ENCODE measurements around the gene RGL1.

RGL1 gene

DNA sequence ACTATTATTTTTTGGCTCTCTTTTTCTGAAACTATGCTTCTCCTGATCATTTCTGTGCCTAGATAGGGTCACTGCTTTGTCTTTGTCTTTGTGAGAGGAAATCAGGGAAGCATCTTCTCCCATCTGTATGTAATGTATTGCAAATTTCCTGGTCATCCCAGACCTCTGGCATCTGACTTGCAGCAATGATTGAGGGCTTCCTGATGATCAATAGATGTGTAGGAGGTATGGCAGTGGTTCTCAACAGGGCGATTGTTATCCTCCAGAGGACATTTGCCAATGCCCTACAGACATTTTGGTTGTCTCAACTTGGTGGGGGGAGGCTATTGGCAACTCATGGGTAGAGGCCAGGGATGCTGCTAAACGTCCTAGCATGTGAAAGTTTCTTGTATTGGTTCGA, 64.7 kb downstream of the RGL1 start:
- TF ChIP-seq, protein P1, sequence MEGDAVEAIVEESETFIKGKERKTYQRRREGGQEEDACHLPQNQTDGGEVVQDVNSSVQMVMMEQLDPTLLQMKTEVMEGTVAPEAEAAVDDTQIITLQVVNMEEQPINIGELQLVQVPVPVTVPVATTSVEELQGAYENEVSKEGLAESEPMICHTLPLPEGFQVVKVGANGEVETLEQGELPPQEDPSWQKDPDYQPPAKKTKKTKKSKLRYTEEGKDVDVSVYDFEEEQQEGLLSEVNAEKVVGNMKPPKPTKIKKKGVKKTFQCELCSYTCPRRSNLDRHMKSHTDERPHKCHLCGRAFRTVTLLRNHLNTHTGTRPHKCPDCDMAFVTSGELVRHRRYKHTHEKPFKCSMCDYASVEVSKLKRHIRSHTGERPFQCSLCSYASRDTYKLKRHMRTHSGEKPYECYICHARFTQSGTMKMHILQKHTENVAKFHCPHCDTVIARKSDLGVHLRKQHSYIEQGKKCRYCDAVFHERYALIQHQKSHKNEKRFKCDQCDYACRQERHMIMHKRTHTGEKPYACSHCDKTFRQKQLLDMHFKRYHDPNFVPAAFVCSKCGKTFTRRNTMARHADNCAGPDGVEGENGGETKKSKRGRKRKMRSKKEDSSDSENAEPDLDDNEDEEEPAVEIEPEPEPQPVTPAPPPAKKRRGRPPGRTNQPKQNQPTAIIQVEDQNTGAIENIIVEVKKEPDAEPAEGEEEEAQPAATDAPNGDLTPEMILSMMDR (IDR thresholded peaks at IDR 0.05; ENCODE audit: low read depth, low read length, missing control alignments), result no peak
- in situ Hi-C loops (cut with HindIII; ENCODE audit: low pct_ligation_motif_present, low sequenced_read_pairs), result no loop called here

DNA sequence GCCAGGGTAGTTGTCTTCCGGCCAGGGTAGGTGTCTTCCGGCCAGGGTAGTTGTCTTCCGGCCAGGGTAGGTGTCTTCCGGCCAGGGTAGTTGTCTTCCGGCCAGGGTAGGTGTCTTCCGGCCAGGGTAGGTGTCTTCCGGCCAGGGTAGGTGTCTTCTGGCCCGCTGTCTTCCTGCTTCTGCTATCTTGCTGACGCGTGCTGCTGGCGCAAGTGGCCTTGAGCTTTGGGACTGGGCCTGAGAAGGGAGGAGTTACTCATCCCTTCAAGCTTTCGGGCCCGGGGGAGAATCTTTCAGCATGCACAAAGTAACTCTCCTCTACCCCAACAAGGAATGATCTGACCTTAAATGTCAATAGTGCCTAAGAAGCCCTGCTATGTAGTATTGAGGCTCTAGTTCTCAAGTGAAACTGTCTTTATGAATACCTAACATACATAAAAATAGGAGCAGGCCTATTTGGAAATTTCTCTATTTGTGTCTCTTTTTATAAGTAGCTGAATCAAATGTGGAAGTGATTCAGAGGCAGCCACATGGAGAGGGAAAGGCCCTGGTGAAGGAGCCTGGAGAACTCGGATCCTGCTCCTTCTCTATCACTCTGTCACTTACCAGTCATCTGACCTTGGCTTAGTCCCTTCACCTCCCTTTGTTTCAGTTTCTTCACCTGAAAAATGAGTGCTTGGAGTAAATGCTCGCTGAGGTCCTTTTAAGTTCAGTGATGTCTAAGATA, 65.6 kb downstream of the RGL1 start:
- H3K36me3 ChIP-seq (replicated peaks), result no peaks in the 10 kb centered on the region
- in situ Hi-C loops (cut with HindIII; ENCODE audit: low pct_ligation_motif_present, low sequenced_read_pairs), result no loop called here
- no peaks in the 10 kb centered on the region for H3K27me3 ChIP-seq (replicated peaks)
- TF ChIP-seq, protein P1 (IDR thresholded peaks at IDR 0.05; ENCODE audit: low read depth, low read length, missing control alignments), result no peak
- peak overlapping the region; percentile 65 for H3K27ac ChIP-seq
- peak; percentile 36 for DNase-seq
- H3K4me3 ChIP-seq (ENCODE audit: low read depth, low read length), result no peak overlapping the region

More for the DNA sequence above, 64.7 kb downstream of the RGL1 start:
- no peak for DNase-seq
- Histone ChIP-seq H3K27me3 (replicated peaks) (no peaks in the 10 kb centered on the region), H3K36me3 (replicated peaks) (no peaks in the 10 kb centered on the region), H3K4me3 (ENCODE audit: low read depth, low read length) (no peak overlapping the region), H3K27ac (no peak overlapping the region)

DNA sequence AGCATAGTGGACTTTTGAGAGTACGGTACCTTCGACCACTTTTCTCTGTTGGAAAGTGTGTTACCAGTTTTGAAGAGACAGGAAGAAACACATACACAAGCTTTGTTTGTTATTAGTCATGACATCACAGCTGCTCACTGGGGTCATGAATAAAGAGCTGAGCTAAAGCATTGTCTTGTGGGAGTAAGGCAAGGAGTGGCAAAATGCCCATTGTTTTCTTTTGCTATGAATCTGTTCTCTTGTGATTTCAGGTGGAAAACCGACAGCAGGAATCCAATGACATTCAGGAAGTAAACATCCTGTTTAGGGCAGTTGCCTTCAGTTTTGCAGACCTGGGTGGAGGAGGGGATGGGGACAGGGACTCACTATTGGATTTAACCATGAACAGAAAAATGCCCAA, 66.2 kb downstream of the RGL1 start:
- TF ChIP-seq, protein P1 (IDR thresholded peaks at IDR 0.05; ENCODE audit: low read depth, low read length, missing control alignments), result no peak
- Histone ChIP-seq H3K4me3 (ENCODE audit: low read depth, low read length) (no peak overlapping the region), H3K27ac (peak overlapping the region; percentile 65), H3K27me3 (replicated peaks) (no peaks in the 10 kb centered on the region), H3K36me3 (replicated peaks) (no peaks in the 10 kb centered on the region)
- peak; percentile 60 for DNase-seq
- in situ Hi-C loops (cut with HindIII; ENCODE audit: low pct_ligation_motif_present, low sequenced_read_pairs), result no loop called here

DNA sequence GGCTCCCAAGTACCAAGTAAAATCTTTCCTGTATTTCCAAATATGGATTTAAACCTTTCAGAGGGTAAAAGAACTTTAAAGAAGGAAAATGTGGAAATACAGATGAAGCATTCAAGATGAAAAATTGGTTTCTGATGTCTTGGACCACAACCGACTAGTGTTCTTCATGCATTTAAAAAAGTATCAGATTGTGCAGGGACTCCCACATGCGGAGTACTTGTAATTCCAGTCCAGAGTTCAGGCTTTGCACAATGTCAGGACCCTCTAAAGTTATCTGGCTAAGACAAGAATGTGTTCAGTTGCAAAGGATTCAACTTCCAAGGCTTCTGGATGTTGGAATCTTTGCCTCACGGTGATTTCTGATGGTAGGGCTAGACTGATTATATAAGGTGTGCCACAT, 66.7 kb downstream of the RGL1 start:
- no peaks in the 10 kb centered on the region for H3K36me3 ChIP-seq (replicated peaks)
- H3K27me3 ChIP-seq (replicated peaks), result no peaks in the 10 kb centered on the region
- H3K4me3 ChIP-seq (ENCODE audit: low read depth, low read length), result no peak overlapping the region
- TF ChIP-seq, protein P1 (IDR thresholded peaks at IDR 0.05; ENCODE audit: low read depth, low read length, missing control alignments), result no peak
- H3K27ac ChIP-seq, result peak overlapping the region; percentile 65
- DNase-seq, result no peak
- in situ Hi-C loops (cut with HindIII; ENCODE audit: low pct_ligation_motif_present, low sequenced_read_pairs), result no loop called here

DNA sequence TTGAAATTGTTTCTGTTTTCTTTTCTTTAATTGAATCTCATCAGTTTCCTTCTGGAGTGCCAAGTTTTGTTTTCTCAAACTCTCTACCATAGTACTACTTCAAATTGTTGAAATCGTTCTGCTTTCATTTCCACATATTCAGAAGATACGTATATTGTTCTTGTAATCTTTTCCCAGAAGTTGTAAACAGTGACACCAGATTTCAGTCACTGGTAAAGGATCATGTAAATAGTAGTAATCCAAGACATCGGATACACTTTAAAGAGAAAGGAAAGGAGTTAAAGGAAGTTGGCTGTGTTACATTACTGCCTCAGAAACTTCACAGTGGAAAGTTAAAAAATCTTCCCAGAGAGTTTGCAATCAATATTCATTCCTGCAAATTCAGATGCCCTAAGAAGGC, 67.5 kb downstream of the RGL1 start:
- Histone ChIP-seq H3K27me3 (replicated peaks) (no peaks in the 10 kb centered on the region), H3K27ac (no peak overlapping the region), H3K36me3 (replicated peaks) (no peaks in the 10 kb centered on the region), H3K4me3 (ENCODE audit: low read depth, low read length) (no peak overlapping the region)
- DNase-seq, result no peak
- TF ChIP-seq, protein P1 (IDR thresholded peaks at IDR 0.05; ENCODE audit: low read depth, low read length, missing control alignments), result no peak
- in situ Hi-C loops (cut with HindIII; ENCODE audit: low pct_ligation_motif_present, low sequenced_read_pairs), result no loop called here

DNA sequence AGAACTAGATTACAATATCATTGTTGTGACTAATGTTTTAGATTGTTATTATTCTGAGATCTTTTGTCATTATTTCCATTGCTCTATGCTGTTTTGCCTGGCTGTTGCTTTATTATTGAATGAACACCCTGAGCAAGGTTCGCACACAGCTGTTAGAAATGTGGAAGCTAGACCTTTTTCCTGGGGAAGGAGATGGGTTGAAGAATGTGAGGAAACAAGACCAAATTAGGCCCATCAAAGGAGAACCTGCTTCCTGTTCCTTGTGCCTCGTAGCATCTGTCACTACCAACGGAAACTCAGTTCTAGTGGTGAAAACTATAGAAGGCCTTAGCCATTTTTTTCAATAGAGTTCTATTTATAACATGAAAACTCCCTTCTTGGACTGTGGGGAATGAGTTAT, 68.7 kb downstream of the RGL1 start:
- in situ Hi-C loops (cut with HindIII; ENCODE audit: low pct_ligation_motif_present, low sequenced_read_pairs), result no loop called here
- TF ChIP-seq, protein P1 (IDR thresholded peaks at IDR 0.05; ENCODE audit: low read depth, low read length, missing control alignments), result no peak

More for the DNA sequence above, 68.7 kb downstream of the RGL1 start:
- no peak for DNase-seq
- Histone ChIP-seq H3K36me3 (replicated peaks) (no peaks in the 10 kb centered on the region), H3K4me3 (ENCODE audit: low read depth, low read length) (no peak overlapping the region), H3K27me3 (replicated peaks) (no peaks in the 10 kb centered on the region), H3K27ac (no peak overlapping the region)
